ENCODE measurements around the gene NID1. TPM values are rescaled to one million over a fixed set of nuclear protein-coding genes. Genes with fewer than 3 reads are reported as not detected.

Gene NID1
- total and polyA plus RNA-seq, 8 donors, result 21.4 to 214 (median 89.6) TPM

DNA sequence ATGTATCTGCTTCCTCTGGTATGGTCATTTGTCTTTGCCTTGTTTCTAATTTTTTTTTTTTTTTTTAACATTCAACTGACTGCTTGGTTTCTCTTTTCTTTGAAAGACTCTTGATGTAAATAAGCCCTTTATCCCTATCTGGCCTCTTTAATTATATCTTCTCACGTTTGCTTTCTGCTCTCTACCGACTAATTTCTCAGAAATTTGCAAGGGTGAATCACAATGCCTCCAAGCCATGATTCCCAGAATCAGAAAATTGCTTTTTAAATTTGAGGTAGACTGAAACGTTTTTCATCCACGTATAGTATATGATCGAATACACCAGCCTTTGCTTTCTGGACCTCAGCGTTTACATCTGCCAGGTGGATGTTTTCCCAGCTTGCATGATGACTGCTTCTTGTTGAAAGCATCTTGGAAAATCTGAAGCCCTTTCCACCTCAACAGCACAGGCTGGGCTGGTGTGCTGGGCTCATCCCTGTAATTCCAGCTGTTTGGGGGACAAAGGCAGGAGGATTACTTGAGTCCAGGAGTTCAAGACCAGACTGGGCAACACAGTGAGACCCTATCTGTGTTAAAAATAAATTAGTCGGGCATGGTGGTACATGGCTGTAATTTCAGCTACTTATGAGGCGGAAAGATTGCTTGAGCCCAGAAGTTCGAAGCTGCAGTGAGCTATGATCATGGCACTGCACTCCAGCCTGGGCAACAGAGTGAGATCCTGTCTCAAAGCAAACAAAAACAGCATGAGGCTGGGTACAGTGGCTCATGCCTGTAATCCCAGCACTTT lies 42.4 kb upstream of the NID1 start:
- WGBS, 5 donors, result 60 to 67% (median 60%) methylated on average over 9 of the region's 9 CpGs
- intact Hi-C loops (cut with DNase I; ENCODE audit: low total_unique reads), result no loop called here
- Histone ChIP-seq H3K36me3 (no peaks in the 10 kb centered on the region), H3K27me3 (peaks cover 0 to 10% (median 0%) of the 10 kb centered on the region in 3 donors), H3K27ac (no peak overlapping the region), H3K9me3 (no peaks in the 10 kb centered on the region), H3K4me3 (no peak overlapping the region), H3K4me1 (peaks cover 0 to 9% (median 0%) of the 10 kb centered on the region in 4 donors)
- no peak for TF ChIP-seq POLR2A (IDR thresholded peaks at IDR 0.05)
- no peak for TF ChIP-seq EP300 (IDR thresholded peaks at IDR 0.05)
- no peak for TF ChIP-seq POLR2AphosphoS5 (IDR thresholded peaks at IDR 0.05)
- no peak for TF ChIP-seq CTCF (IDR thresholded peaks at IDR 0.05)
- DNase-seq, result no peak

DNA sequence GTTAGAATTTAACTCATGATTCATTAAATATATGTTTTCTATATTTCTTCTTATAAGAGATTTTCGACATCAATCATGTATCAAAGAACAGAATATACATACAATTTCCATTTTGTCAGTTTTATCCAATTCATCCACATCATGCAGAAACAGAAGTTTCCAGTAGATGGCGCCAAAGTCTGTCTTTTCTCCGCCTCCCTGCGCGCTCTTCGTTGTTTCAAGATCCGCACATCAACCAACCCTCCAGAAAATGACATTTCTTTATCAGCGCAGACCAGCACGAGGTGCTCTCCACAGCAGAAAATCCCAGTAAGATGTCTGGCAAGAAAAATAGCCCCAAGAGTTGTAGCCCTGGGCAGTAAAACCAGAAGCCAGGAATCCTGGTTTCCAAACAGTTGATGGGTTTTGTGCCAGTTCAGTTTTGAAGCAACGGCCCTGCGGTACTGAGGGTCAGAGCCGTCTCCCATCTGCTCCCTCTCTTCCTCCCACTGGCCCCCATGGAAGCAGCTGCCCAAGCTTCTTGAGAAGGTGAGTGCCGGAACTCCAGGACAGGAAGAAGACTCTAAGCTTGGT lies 38.8 kb upstream of the NID1 start:
- H3K4me1 ChIP-seq, result peaks cover 0 to 4% (median 0%) of the 10 kb centered on the region in 4 donors
- no peak overlapping the region for H3K27ac ChIP-seq
- TF ChIP-seq POLR2AphosphoS5 (IDR thresholded peaks at IDR 0.05) (no peak), CTCF (IDR thresholded peaks at IDR 0.05) (peak in 5 of 7 experiments; percentile 36 to 85 (median 75)), POLR2A (IDR thresholded peaks at IDR 0.05) (no peak)
- H3K9me3 ChIP-seq, result no peaks in the 10 kb centered on the region
- no peaks in the 10 kb centered on the region for H3K36me3 ChIP-seq
- no peak overlapping the region for H3K4me3 ChIP-seq
- 19 to 24% (median 20%) methylated on average over 13 of the region's 13 CpGs for WGBS, 5 donors
- intact Hi-C loops (cut with DNase I; ENCODE audit: low total_unique reads), result no loop called here
- H3K27me3 ChIP-seq, result peaks cover 0 to 15% (median 0%) of the 10 kb centered on the region in 3 donors
- peak; percentile 66 to 85 for DNase-seq

DNA sequence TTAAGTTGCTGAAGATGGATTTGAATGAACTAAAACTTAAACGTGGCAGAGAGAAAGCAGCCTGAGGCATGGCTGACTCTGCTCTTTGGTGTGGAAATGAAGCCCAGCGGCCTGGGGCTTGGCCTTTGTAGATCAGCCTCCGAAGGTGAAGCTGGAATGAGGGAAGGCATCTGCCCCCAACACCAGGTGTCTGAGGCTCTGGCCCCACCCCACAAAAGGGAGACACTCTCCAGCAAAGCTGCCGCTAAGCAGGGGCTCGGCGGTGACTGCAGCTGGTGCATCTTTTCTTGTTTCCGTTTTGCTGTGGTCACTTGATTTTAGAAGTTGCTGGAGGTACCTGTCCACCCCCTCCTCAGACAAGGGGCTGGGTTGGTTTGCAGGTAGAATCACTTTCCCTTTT lies 38.2 kb upstream of the NID1 start:
- DNase-seq, result no peak
- no peaks in the 10 kb centered on the region for H3K36me3 ChIP-seq
- no peaks in the 10 kb centered on the region for H3K9me3 ChIP-seq
- intact Hi-C loops (cut with DNase I; ENCODE audit: low total_unique reads), result no loop called here
- no peak overlapping the region for H3K27ac ChIP-seq
- peaks cover 0 to 15% (median 0%) of the 10 kb centered on the region in 3 donors for H3K27me3 ChIP-seq
- H3K4me1 ChIP-seq, result peaks cover 0 to 4% (median 0%) of the 10 kb centered on the region in 4 donors
- H3K4me3 ChIP-seq, result no peak overlapping the region
- TF ChIP-seq POLR2AphosphoS5 (IDR thresholded peaks at IDR 0.05), result no peak
- no peak for TF ChIP-seq CTCF (IDR thresholded peaks at IDR 0.05)
- TF ChIP-seq POLR2A (IDR thresholded peaks at IDR 0.05), result no peak
- TF ChIP-seq EP300 (IDR thresholded peaks at IDR 0.05), result no peak
- 25 to 35% (median 30%) methylated on average over 7 of the region's 7 CpGs for WGBS, 5 donors

DNA sequence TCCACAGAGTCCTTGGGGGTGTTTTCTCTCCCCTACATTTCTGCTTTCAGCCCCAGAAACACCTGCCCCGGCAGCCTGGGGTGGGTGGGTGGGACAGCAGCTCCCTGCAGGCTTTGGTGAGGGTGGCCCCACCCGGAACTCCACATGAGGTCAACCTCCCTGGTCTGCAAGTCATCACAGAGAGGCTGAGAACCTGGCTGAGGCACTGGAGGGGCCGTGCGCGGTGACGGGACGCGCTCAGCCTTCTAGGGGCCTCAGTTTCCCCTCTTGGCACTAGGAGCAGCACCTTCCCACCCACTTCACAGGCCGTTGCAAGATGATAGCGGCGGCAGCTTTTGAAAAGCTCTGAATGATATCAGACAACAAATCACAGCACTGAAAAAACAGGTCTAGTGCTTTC lies 37.7 kb upstream of the NID1 start:
- TF ChIP-seq CTCF (IDR thresholded peaks at IDR 0.05), result no peak
- no peak for TF ChIP-seq POLR2A (IDR thresholded peaks at IDR 0.05)
- TF ChIP-seq POLR2AphosphoS5 (IDR thresholded peaks at IDR 0.05), result no peak
- no peak for TF ChIP-seq EP300 (IDR thresholded peaks at IDR 0.05)
- WGBS, 5 donors, result 70 to 89% (median 73%) methylated on average over 11 of the region's 11 CpGs
- DNase-seq, result no peak
- intact Hi-C loops (cut with DNase I; ENCODE audit: low total_unique reads), result no loop called here
- H3K36me3 ChIP-seq, result no peaks in the 10 kb centered on the region
- peaks cover 0 to 15% (median 0%) of the 10 kb centered on the region in 3 donors for H3K27me3 ChIP-seq
- no peak overlapping the region for H3K27ac ChIP-seq
- H3K4me1 ChIP-seq, result peaks cover 0 to 4% (median 1%) of the 10 kb centered on the region in 4 donors
- H3K4me3 ChIP-seq, result no peak overlapping the region
- no peaks in the 10 kb centered on the region for H3K9me3 ChIP-seq
